Trophoblast cell (in vitro differentiated cells and primary cell): ENCODE measurements around the gene OR52A5.

Experiments used
- DNase-seq, 2 donors: peaks; one replicate each; pipeline ENCODE4 v3.0.0-alpha.2; 2016
- H2AFZ ChIP-seq: 2 replicates; pipeline ENCODE4 v1.6.1; 2013; ENCODE audit warnings: low read length, moderate library complexity, mild to moderate bottlenecking; ENCODE audit not compliant: insufficient read depth, poor library complexity
- H2AK5ac ChIP-seq: 2 replicates; pipeline ENCODE4 v1.6.1; 2013; ENCODE audit warnings: mild to moderate bottlenecking, low read length
- H2BK120ac ChIP-seq: 2 replicates; pipeline ENCODE4 v1.6.1; 2013; ENCODE audit warnings: low read length, mild to moderate bottlenecking, moderate library complexity; ENCODE audit not compliant: insufficient read depth, poor library complexity
- H2BK12ac ChIP-seq: 2 replicates; pipeline ENCODE4 v1.6.1; 2013; ENCODE audit warnings: mild to moderate bottlenecking, low read length, moderate library complexity
- H2BK5ac ChIP-seq: 2 replicates; pipeline ENCODE4 v1.6.1; 2013; ENCODE audit warnings: low read length, low read depth, moderate library complexity, mild to moderate bottlenecking; ENCODE audit not compliant: poor library complexity
- H3K14ac ChIP-seq: 2 replicates; pipeline ENCODE4 v1.6.1; 2013; ENCODE audit warnings: mild to moderate bottlenecking, low read length
- H3K18ac ChIP-seq: 2 replicates; pipeline ENCODE4 v1.6.1; 2013; ENCODE audit warnings: mild to moderate bottlenecking, low read length
- H3K23ac ChIP-seq: 2 replicates; pipeline ENCODE4 v1.6.1; 2013; ENCODE audit warnings: low read length
- H3K27ac ChIP-seq: 2 replicates; pipeline ENCODE4 v1.5.1; 2013; ENCODE audit warnings: low read depth, mild to moderate bottlenecking, inconsistent platforms, low read length, moderate library complexity
- H3K27me3 ChIP-seq: 2 replicates; pipeline ENCODE4 v1.6.1; 2013; ENCODE audit warnings: inconsistent platforms, mild to moderate bottlenecking, low read length, moderate library complexity; ENCODE audit not compliant: insufficient read depth
- H3K36me3 ChIP-seq, 2 experiments: 1 replicate in 1 of 2; 2 replicates in 1 of 2; pipeline ENCODE4 v1.6.1; 2013; ENCODE audit warnings: low read length in 2 of 2, mild to moderate bottlenecking in 2 of 2, moderate library complexity in 1 of 2; ENCODE audit not compliant: insufficient read depth in 2 of 2, control insufficient read depth in 1 of 2
- H3K4ac ChIP-seq: 2 replicates; pipeline ENCODE4 v1.6.1; 2013; ENCODE audit warnings: low read depth, mild to moderate bottlenecking, low read length, moderate library complexity
- H3K4me1 ChIP-seq, 2 experiments: 1 replicate in 1 of 2; 2 replicates in 1 of 2; pipeline ENCODE4 v1.6.1; 2013; ENCODE audit warnings: low read length in 2 of 2, mild to moderate bottlenecking in 2 of 2, moderate library complexity in 1 of 2; ENCODE audit not compliant: insufficient read depth in 2 of 2, control insufficient read depth in 1 of 2
- H3K4me2 ChIP-seq: 2 replicates; pipeline ENCODE4 v1.6.1; 2013; ENCODE audit warnings: inconsistent platforms, mild to moderate bottlenecking, low read length, moderate library complexity
- H3K4me3 ChIP-seq: 2 replicates; pipeline ENCODE4 v1.5.1; 2013; ENCODE audit warnings: mild to moderate bottlenecking, low read depth, low read length, inconsistent platforms
- H3K79me1 ChIP-seq: one replicate; pipeline ENCODE4 v1.6.1; 2013; ENCODE audit warnings: low read length
- H3K79me2 ChIP-seq: 2 replicates; pipeline ENCODE4 v1.6.1; 2013; ENCODE audit warnings: low read length, mild to moderate bottlenecking; ENCODE audit not compliant: control insufficient read depth, insufficient read depth, poor library complexity
- H3K9ac ChIP-seq: 2 replicates; pipeline ENCODE4 v1.6.1; 2013; ENCODE audit warnings: mild to moderate bottlenecking, low read length
- H3K9me3 ChIP-seq: 2 replicates; pipeline ENCODE4 v1.6.1; 2013; ENCODE audit warnings: low read depth, mild to moderate bottlenecking, control low read depth, inconsistent platforms, low read length; ENCODE audit not compliant: insufficient read depth
- H4K12ac ChIP-seq: 2 replicates; pipeline ENCODE4 v1.6.1; 2013; ENCODE audit warnings: low read depth, mild to moderate bottlenecking, low read length, moderate library complexity
- H4K8ac ChIP-seq: 2 replicates; pipeline ENCODE4 v1.6.1; 2013; ENCODE audit warnings: low read depth, mild to moderate bottlenecking, low read length, moderate library complexity
- H4K91ac ChIP-seq: one replicate; pipeline ENCODE4 v1.6.1; 2013; ENCODE audit warnings: low read depth, mild to moderate bottlenecking, low read length, moderate library complexity
- WGBS: extraction: QIAGEN DNeasy Blood & Tissue Kit; methylation state at CpG from one replicate; pipeline ENCODE4 v1.1.7; 2013; ENCODE audit warnings: missing lambda C conversion rate; ENCODE audit not compliant: insufficient read length, insufficient coverage; ENCODE audit errors: extremely low coverage; 5-methylcytosine and 5-hydroxymethylcytosine counted together

OR52A5 gene

DNA sequence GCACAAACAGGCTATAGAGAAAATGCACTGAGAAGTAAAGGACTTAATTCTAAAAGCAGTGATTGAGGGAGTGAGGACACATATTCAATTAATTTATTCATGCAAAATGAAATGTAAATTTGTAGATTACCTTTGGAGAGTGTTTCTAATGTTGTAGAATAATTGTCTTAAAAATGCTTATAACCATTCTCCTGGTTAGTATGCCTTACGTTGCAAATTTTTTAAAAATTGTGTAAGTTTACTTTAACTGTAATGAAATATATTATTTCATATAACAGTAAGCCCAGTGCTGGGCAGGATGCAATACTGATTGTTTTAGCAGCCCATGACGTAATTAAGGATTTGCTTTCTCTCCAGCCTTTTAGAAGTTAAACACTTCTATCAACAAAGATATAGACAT lies 42.1 kb downstream of the OR52A5 start:
- Histone ChIP-seq H4K91ac (no peak overlapping the region), H2AK5ac (no peak overlapping the region), H2BK120ac (no peak overlapping the region), H3K4me2 (no peak overlapping the region), H3K14ac (no peak overlapping the region), H3K4me1 (no peaks in the 10 kb centered on the region), H2BK12ac (no peak overlapping the region), H3K36me3 (no peaks in the 10 kb centered on the region), H3K4me3 (no peak overlapping the region), H3K18ac (no peak overlapping the region), H3K9ac (no peak overlapping the region), H3K9me3 (no peaks in the 10 kb centered on the region), H3K4ac (no peak overlapping the region), H3K79me2 (no peaks in the 10 kb centered on the region), H4K8ac (no peak overlapping the region), H3K27ac (no peak overlapping the region), H3K23ac (no peak overlapping the region), H3K79me1 (no peaks in the 10 kb centered on the region), H2BK5ac (no peak overlapping the region), H3K27me3 (no peaks in the 10 kb centered on the region), H4K12ac (no peak overlapping the region), H2AFZ (no peak overlapping the region)
- no peak for DNase-seq
- WGBS = no CpG with 5 or more reads among the region's 2 CpGs

DNA sequence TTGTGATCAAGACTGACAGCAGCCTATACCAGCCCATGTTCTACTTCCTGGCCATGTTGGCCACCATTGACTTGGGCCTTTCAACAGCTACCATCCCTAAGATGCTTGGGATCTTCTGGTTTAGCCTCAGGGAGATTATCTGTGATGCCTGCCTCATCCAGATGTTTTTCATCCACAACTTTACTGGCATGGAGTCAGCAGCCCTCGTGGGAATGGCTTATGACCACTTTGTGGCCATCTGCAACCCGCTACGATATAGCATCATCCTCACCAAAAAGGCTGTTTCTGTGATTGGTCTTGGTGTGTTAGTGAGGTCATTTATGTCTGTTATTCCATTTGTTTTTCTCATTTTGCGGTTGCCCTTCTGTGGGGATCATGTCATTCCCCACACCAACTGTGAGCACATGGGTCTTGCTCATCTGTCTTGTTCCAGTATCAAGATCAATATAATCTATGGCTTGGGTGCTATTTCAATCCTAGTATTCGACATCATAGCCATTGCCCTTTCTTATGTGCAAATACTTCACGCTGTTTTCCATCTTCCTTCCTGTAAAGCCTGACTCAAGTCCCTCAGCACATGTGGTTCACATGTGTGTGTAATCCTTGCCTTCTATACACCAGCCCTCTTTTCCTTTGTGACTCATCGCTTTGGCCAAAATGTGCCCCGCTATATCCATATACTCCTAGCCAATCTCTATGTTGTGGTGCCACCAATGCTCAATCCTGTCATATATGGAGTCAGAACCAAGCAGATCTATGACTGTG lies 45.2 kb downstream of the OR52A5 start:
- H3K4ac ChIP-seq = no peak overlapping the region
- H2BK12ac ChIP-seq = no peak overlapping the region
- H2BK5ac ChIP-seq = no peak overlapping the region
- H3K18ac ChIP-seq = no peak overlapping the region
- H3K36me3 ChIP-seq = no peaks in the 10 kb centered on the region
- H3K14ac ChIP-seq = no peak overlapping the region
- no peak overlapping the region for H4K91ac ChIP-seq
- H4K12ac ChIP-seq = no peak overlapping the region
- H3K27me3 ChIP-seq = no peaks in the 10 kb centered on the region
- H3K23ac ChIP-seq = no peak overlapping the region
- no CpG with 5 or more reads among the region's 8 CpGs for WGBS
- no peak overlapping the region for H3K4me2 ChIP-seq
- H3K9ac ChIP-seq = no peak overlapping the region
- H2AK5ac ChIP-seq = no peak overlapping the region
- H4K8ac ChIP-seq = no peak overlapping the region
- H2BK120ac ChIP-seq = no peak overlapping the region
- DNase-seq = no peak
- no peaks in the 10 kb centered on the region for H3K9me3 ChIP-seq
- H3K4me3 ChIP-seq = no peak overlapping the region
- no peaks in the 10 kb centered on the region for H3K79me2 ChIP-seq
- H3K79me1 ChIP-seq = no peaks in the 10 kb centered on the region
- H3K4me1 ChIP-seq = no peaks in the 10 kb centered on the region
- no peak overlapping the region for H2AFZ ChIP-seq
- H3K27ac ChIP-seq = no peak overlapping the region

DNA sequence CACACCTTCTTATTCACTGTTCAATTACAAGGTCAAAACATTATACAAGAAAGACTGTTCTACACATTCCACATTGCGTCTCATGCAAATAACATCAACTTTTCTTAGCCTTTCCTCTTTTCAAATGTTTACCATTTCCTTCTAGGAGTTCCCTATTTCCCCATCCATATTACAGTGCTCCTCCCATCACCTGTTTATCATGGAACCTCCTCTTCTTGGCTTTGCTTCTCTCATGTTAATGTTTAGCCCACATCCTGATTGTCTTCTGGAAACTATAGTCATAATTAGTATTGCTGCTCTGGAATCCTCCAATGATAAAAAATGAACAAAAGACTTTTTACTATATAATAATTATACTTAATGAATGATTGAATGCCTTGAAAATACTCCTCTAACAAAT lies 47.5 kb downstream of the OR52A5 start:
- no peaks in the 10 kb centered on the region for H3K79me2 ChIP-seq
- H2BK120ac ChIP-seq = no peak overlapping the region
- no peak overlapping the region for H2AFZ ChIP-seq
- no peak overlapping the region for H3K27ac ChIP-seq
- H3K14ac ChIP-seq = no peak overlapping the region
- no peak overlapping the region for H2AK5ac ChIP-seq
- no peak overlapping the region for H3K18ac ChIP-seq
- no peak for DNase-seq
- no peaks in the 10 kb centered on the region for H3K9me3 ChIP-seq
- no peaks in the 10 kb centered on the region for H3K4me1 ChIP-seq
- no CpG with 5 or more reads among the region's 1 CpG for WGBS
- no peak overlapping the region for H2BK12ac ChIP-seq
- no peak overlapping the region for H2BK5ac ChIP-seq
- H4K12ac ChIP-seq = no peak overlapping the region
- no peak overlapping the region for H3K4me3 ChIP-seq
- H4K8ac ChIP-seq = no peak overlapping the region
- no peak overlapping the region for H4K91ac ChIP-seq
- H3K27me3 ChIP-seq = no peaks in the 10 kb centered on the region
- no peak overlapping the region for H3K4me2 ChIP-seq
- H3K9ac ChIP-seq = no peak overlapping the region
- no peak overlapping the region for H3K4ac ChIP-seq
- no peaks in the 10 kb centered on the region for H3K79me1 ChIP-seq
- H3K36me3 ChIP-seq = no peaks in the 10 kb centered on the region
- H3K23ac ChIP-seq = no peak overlapping the region

DNA sequence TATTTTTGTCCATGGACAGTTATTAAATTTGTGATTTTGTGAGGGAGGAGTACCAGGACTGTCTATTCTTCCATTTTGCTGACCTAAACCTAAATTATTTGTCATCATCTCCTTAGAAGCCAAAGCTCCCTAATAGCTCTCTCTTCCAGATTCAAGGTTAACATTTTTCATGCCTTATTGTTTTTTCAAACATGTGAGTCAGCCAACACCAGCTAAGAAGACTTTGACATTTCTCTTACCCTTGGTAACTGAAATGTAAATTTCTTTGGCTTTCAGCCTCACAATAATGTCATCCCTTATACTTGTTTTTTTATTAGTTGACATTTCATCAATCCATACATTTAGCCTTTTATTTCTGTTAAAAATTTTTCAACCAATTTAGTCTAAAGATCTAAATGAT lies 49.6 kb downstream of the OR52A5 start:
- Histone ChIP-seq H3K9ac (no peak overlapping the region), H2BK120ac (no peak overlapping the region), H4K12ac (no peak overlapping the region)

More for the DNA sequence above, 49.6 kb downstream of the OR52A5 start:
- no peak overlapping the region for H3K4me3 ChIP-seq
- H3K23ac ChIP-seq = no peak overlapping the region
- no peaks in the 10 kb centered on the region for H3K79me1 ChIP-seq
- no peak for DNase-seq
- no peak overlapping the region for H2AK5ac ChIP-seq
- H3K4ac ChIP-seq = no peak overlapping the region
- no peak overlapping the region for H3K4me2 ChIP-seq
- no peak overlapping the region for H2BK5ac ChIP-seq
- H2AFZ ChIP-seq = no peak overlapping the region
- H3K36me3 ChIP-seq = no peaks in the 10 kb centered on the region
- H4K91ac ChIP-seq = no peak overlapping the region
- H2BK12ac ChIP-seq = no peak overlapping the region
- no peaks in the 10 kb centered on the region for H3K9me3 ChIP-seq
- H3K14ac ChIP-seq = no peak overlapping the region
- no peaks in the 10 kb centered on the region for H3K4me1 ChIP-seq
- H3K79me2 ChIP-seq = no peaks in the 10 kb centered on the region
- H3K27ac ChIP-seq = no peak overlapping the region
- H3K27me3 ChIP-seq = no peaks in the 10 kb centered on the region
- H3K18ac ChIP-seq = no peak overlapping the region
- no peak overlapping the region for H4K8ac ChIP-seq
